Calu3 (cell line): ENCODE measurements around the gene KLHL18. TPM values are rescaled to one million over a fixed set of nuclear protein-coding genes. Genes with fewer than 3 reads are reported as not detected.

Experiments
- BruUV-seq: library from RNA; stranded (reverse); fragments of 400-500 nt; replicated peaks from 2 replicates; lab custom pipeline; 2021; lab: Mats Ljungman, UMichigan
- CTCF ChIA-PET: fragments of 300-600 bp; sonication (Branson Sonifier 250); formaldehyde crosslinking; loops from one replicate; lab custom pipeline; 2022; ENCODE audit warnings: antibody characterized with exemption; lab: Charles Lee
- DNase-seq: peaks from one replicate; pipeline ENCODE4 v3.0.0; 2022
- H3K27ac Mint-ChIP-seq: one replicate; pipeline ENCODE4 v1.8.0; 2022; ENCODE audit warnings: mixed read lengths; ENCODE audit not compliant: unreplicated experiment
- H3K27me3 Mint-ChIP-seq: one replicate; pipeline ENCODE4 v1.8.0; 2022; ENCODE audit warnings: mixed read lengths; ENCODE audit not compliant: unreplicated experiment
- H3K36me3 Mint-ChIP-seq: one replicate; pipeline ENCODE4 v1.8.0; 2022; ENCODE audit warnings: mild to moderate bottlenecking, moderate library complexity, mixed read lengths; ENCODE audit not compliant: insufficient read depth, unreplicated experiment
- H3K4me1 Mint-ChIP-seq: one replicate; pipeline ENCODE4 v1.8.0; 2022; ENCODE audit warnings: mild to moderate bottlenecking, low read depth, mixed read lengths; ENCODE audit not compliant: unreplicated experiment
- H3K4me3 Mint-ChIP-seq: one replicate; pipeline ENCODE4 v1.8.0; 2022; ENCODE audit warnings: mild to moderate bottlenecking, low read depth, moderate library complexity, mixed read lengths; ENCODE audit not compliant: unreplicated experiment
- H3K9me3 Mint-ChIP-seq: one replicate; pipeline ENCODE4 v1.8.0; 2022; ENCODE audit warnings: low read depth, mixed read lengths; ENCODE audit not compliant: unreplicated experiment
- CTCF ChIP-seq: fragments of 200-600 bp; IDR thresholded peaks from one replicate; pipeline ENCODE4 v1.8.0; 2022; ENCODE audit warnings: antibody characterized with exemption; ENCODE audit not compliant: unreplicated experiment
- intact Hi-C: fragments of 100-400 bp; cut with micrococcal nuclease; formaldehyde crosslinking; loops from one replicate; pipeline ENCODE4 v1.10.0; 2022; ENCODE audit not compliant: unreplicated experiment
- total RNA-seq: library from RNA; stranded (reverse); gene quantifications from 2 replicates; pipeline ENCODE4 v1.2.3, GENCODE V29; 2022

The KLHL18 gene
- total RNA-seq, 1 experiment from 2014 or later: 24.8 TPM

DNA sequence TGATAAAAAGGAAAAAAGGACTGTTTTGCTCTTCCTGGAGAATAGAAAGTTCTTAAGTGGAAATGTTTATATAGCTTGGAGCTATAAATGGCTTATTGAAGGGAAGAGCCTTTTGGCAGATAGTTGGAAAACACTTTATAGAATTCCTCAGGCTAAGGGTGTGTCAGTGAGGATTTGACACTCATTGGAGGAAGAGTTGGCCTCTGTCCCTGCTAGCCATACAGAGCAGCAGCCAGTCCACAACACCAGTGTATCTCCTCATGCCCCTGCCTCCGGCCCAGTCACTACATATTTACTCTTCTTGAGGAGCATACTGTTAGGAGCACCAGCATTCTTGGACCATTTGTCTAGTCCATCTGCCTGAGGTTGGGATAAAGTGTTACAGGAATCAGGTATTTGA lies 36.2 kb downstream of the KLHL18 start:
- no peak for TF ChIP-seq CTCF
- CTCF ChIA-PET: interaction anchor here (0.6 kb wide), 1 partner anchor 21 kb away, joined by 4 read pairs; no protein-coding TSS in a partner anchor
- H3K4me3 Mint-ChIP-seq: no peak overlapping the region
- no peak overlapping the region for H3K27ac Mint-ChIP-seq
- H3K36me3 Mint-ChIP-seq: peaks cover 7% of the 10 kb centered on the region
- no TSS peak for BruUV-seq
- intact Hi-C loops: no loop called here
- no peak for DNase-seq
- H3K27me3 Mint-ChIP-seq: no peaks in the 10 kb centered on the region
- H3K9me3 Mint-ChIP-seq: no peaks in the 10 kb centered on the region
- peaks cover 22% of the 10 kb centered on the region for H3K4me1 Mint-ChIP-seq

DNA sequence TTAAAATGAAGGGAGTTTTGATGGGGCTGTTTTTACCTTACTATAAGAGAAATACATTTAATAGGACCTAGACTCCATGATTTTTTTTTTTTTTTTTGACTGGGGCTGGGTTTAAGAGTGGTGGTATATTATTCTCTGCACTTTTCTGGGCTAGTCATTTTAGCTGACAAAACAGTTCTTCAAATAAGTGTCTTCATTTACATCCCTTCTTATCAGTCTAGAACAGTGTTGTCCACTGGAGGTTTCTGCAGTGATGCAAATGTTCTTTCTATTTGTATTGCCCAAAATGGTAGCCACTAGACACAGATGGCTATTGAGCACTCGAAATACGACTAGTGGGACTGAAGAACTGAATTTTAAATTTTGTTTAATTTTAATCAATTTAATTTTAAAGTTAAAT lies 37.2 kb downstream of the KLHL18 start:
- Mint-ChIP-seq H3K4me1 (peaks cover 17% of the 10 kb centered on the region), H3K36me3 (peaks cover 7% of the 10 kb centered on the region), H3K9me3 (no peaks in the 10 kb centered on the region)

DNA sequence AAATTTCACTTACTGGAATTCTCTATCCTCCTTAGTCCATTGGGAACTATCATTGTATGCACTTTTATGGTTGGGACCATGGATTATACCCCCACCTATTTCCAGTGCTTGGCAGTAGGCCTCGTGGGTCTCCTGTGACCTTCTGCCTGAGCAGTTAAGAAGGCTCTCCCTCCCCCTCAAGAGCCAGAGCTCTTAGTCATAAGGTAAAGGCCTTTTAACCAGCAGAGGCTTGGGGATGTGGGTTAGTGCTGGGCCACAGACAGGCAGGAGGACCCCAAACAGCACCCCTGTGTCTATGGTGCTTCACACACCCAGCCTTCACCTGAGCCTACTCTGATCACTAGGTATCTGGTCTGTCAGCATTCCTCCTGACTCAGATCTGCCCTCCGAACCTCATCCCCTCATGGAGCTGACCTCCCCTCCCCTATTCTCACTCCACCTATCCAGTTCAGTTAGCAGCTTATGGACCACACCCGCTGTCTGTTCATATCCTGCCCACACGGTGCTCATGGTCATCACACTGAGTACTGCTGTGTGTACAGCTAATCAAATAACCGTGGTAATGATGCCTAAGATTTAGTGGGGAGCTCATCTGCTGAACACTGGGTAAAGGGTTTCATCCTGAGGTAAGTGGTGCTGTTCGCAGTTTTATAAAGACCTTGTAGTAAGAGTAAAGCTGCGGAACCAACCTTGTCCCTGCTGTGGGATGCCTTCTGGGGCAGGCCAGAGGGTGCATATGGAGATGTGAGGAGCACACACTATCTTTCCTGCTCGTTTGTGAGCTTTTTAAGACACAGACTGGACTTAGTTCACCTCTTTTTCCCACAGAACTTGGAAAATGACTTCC lies 40.9 kb downstream of the KLHL18 start:
- Mint-ChIP-seq H3K4me1 (peaks cover 13% of the 10 kb centered on the region), H3K4me3 (no peak overlapping the region), H3K9me3 (no peaks in the 10 kb centered on the region), H3K27ac (no peak overlapping the region), H3K27me3 (no peaks in the 10 kb centered on the region), H3K36me3 (peaks cover 16% of the 10 kb centered on the region)
- peak; percentile 6 for DNase-seq
- intact Hi-C loops: loop anchor here (2.0 to 10.0 kb wide), 3 partner anchors 73 to 239 kb away; partner anchors contain the start of gene SETD2
- CTCF ChIA-PET: interaction anchor here (0.6 to 1.6 kb wide), 8 partner anchors 8 to 269 kb away, joined by 3 to 7 read pairs (median 4); partner anchors contain the start of gene SETD2
- no peak for TF ChIP-seq CTCF
- BruUV-seq: no TSS peak

More for the DNA sequence above, 37.2 kb downstream of the KLHL18 start:
- Mint-ChIP-seq H3K27ac (no peak overlapping the region), H3K27me3 (no peaks in the 10 kb centered on the region), H3K4me3 (no peak overlapping the region)
- CTCF ChIA-PET: no interaction called here
- intact Hi-C loops: loop anchor here (10.0 kb wide), 2 partner anchors 155 to 235 kb away; partner anchors contain the start of gene SETD2
- no peak for TF ChIP-seq CTCF
- BruUV-seq: no TSS peak
- no peak for DNase-seq

DNA sequence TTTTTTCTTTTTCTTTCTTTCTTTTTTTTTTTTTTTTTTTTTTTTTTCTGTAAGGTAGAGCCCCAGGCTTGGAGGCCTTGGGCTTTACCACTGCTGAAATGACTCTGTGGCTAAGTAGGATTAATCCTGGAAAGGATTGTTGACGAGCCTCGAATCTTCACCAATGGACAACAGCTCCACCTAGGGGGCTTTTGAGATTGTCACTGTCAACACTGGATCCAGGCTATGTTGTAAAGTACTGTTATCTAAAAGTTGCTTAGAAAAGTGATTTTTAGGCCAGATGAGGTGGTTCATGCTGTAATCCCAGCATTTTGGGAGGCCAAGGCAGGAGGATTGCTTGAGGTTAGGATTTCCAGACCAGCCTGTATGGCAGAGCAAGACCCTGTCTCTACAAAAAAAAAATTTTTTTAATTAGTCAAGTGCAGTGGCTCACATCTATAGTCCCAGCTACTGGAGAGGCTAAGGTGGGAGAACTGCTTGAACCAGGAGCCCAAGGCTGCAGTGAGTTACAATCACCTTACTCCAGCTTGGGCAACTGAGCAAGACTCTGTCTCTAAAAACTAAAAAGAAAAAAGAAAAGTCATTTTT lies 41.6 kb downstream of the KLHL18 start:
- H3K4me3 Mint-ChIP-seq: no peak overlapping the region
- no peak overlapping the region for H3K27ac Mint-ChIP-seq
- intact Hi-C loops: loop anchor here (2.0 to 10.0 kb wide), 3 partner anchors 74 to 240 kb away; partner anchors contain the start of gene SETD2
- no peaks in the 10 kb centered on the region for H3K27me3 Mint-ChIP-seq
- CTCF ChIA-PET: interaction anchor here (0.6 to 1.6 kb wide), 7 partner anchors 8 to 270 kb away, joined by 3 to 7 read pairs (median 4); partner anchors contain the start of gene SETD2
- no TSS peak for BruUV-seq
- H3K9me3 Mint-ChIP-seq: no peaks in the 10 kb centered on the region
- H3K36me3 Mint-ChIP-seq: peaks cover 16% of the 10 kb centered on the region
- peak; percentile 65 for DNase-seq
- no peak for TF ChIP-seq CTCF
- H3K4me1 Mint-ChIP-seq: peaks cover 13% of the 10 kb centered on the region
